Activated CD4-positive, CD25-positive, alpha-beta regulatory T cell treated with anti-CD3 and anti-CD28 coated beads, Interleukin-2, amount 50 U/mL, for 16 hours (primary cell): Measurements from ENCODE around the gene NXPE3.
"Not testable (repeated sequence)": the region's sequence is repeated elsewhere in the genome, so short reads cannot be mapped to it uniquely, and the experiment has no call there.

Source experiments
- DNase-seq: peaks from one replicate; pipeline ENCODE4 v3.0.0-alpha.2; 2020; ENCODE audit warnings: low read depth, low spot score

Gene NXPE3

GRCh38 chr3:101851850-101852714 lies 73.1 kb downstream of the NXPE3 start:
- no peak for DNase-seq

GRCh38 chr3:101852983-101853840 lies 74.2 kb downstream of the NXPE3 start:
- DNase-seq = no peak

DNA sequence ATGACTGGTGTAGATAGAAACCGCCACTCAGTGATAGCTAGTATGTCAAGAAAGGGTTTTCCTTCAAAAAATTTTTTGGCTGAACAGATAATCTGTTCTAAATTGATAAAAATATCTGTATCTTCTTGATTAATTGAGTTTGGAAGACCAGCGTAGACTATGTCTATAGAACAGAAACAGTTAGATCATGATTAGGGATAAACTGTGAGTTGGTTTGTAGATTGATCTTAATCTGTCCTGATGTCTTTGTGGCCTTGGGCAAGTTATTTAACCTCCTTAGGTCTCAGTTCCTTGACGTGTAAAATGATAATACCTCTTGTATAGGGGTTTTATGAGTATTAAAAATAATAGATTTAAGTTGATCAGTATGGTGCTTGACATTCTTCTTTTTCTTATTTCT lies 75.0 kb downstream of the NXPE3 start:
- DNase-seq = no peak

- DNase-seq = no peak
These were observed 75.7 kb downstream of the NXPE3 start for GRCh38 chr3:101854608-101855304.

GRCh38 chr3:101857301-101857741 lies 78.3 kb downstream of the NXPE3 start:
- DNase-seq = no peak

DNA sequence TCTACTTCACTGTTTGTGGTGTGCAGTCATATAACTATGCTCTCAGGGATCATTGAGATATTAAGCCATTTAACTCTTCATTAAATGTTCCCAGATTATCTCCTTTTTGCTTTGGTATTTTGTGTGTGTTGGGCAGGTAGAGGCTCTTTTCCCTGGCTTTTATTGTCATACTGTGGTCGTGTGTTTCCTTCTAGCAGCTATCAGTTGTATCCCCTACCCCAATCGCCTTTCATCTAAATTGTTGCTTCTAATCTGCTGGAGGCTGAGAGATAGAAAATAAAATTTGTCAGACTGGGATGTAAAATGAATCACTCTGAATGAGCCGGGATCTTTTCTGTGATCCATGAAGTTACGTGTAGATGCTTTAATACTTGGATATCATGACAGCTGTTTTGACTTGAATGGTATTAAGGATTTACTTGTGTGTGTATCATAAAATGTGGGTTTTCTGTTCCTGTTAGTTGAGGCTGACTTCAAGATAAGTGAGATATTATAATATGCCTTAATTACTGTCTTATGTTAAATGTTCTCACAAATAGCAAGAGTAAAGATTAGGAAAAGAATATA lies 79.5 kb downstream of the NXPE3 start:
- no peak for DNase-seq

- DNase-seq = no peak
These were observed 81.0 kb downstream of the NXPE3 start for GRCh38 chr3:101859882-101860448.

- no peak for DNase-seq
These were observed 82.3 kb downstream of the NXPE3 start for GRCh38 chr3:101861212-101861788.

DNA sequence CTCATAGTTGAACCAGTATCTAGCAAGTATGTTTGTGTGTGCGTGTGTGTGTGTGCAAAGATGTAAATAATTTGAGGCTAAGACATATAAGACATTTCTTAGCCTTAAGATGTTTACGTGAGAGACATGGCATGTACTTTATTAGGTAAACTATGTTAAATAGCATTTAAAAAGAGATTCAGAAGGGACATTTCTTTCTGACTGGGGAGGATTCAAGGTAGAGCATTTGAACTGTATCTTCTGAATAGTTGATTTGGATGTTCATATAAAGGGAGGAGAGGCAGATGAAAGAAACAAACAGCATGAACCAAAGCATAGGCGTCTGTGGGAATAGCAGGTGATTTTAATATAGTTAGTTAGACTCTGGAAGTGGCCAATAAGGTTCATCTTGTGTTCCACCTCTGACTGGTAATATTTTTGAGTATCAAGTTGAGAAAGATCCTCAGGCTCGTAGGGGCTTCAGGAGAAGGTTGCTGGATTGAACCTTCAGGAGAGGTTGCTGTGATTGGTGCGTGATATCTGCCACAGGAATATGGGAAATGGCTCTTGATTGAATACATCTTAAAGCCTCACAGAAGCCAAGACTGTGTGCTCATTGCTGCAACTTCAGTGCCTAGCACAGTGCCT lies 82.9 kb downstream of the NXPE3 start:
- DNase-seq = no peak

- DNase-seq = no peak
These were observed 83.6 kb downstream of the NXPE3 start for GRCh38 chr3:101862416-101863165.

GRCh38 chr3:101864926-101865325 lies 85.9 kb downstream of the NXPE3 start:
- DNase-seq = not testable (repeated sequence)

DNA sequence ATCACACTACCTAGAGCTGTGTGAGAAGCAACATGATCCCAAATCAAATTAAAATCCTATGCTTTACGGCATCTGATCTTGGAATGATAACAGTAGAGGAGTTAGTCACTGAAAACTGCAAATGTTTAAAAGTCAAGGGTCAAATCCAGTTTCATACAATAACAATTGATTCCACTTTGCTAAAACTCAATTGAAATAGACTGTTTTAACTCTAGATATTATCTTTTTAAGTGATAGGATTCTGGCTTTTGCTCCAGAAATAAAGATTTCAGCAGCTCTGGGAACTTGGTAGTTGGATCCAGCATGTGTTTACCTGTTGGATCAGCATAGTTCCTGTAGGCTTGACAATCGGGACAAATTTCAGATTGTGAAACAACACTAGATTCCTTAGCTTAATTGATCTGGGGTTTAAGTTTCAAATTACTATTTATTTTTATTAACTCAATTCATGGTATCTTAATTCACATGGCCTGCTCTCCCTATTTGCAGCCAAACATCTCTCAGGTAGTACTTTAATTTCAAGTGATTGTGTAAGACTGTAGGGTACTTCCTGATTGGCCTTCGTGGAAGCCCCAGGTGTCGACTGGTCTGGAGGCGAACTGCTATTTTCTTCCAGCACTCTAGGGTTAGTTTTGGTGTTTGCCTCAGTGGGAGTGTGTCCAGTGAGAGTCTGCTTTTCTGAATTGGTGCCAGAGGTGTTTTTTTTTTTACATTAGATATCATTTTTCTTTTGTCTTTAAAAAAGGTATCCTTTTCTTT lies 86.9 kb downstream of the NXPE3 start:
- DNase-seq = no peak

DNA sequence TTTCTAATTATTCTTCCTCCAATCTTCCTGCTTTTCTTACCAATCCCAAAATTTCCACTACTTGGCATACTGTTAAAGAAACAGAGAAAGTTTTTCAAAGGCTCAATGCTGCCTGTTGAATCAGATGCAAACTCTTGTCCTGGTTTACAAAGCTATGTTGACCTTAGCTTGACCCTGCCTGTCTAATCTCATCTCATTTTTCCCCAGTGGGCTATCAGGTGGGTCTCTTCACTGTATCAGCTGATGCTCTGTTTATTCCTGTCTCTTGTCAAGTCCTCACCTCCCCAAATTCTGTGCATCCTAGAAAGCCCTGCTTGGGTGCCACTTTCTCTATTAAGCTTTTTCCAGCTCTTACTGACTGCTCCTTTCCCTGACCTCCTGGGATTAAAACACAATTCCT lies 88.5 kb downstream of the NXPE3 start:
- DNase-seq = no peak

- DNase-seq = no peak
These were observed 89.0 kb downstream of the NXPE3 start for GRCh38 chr3:101867996-101868395.

DNA sequence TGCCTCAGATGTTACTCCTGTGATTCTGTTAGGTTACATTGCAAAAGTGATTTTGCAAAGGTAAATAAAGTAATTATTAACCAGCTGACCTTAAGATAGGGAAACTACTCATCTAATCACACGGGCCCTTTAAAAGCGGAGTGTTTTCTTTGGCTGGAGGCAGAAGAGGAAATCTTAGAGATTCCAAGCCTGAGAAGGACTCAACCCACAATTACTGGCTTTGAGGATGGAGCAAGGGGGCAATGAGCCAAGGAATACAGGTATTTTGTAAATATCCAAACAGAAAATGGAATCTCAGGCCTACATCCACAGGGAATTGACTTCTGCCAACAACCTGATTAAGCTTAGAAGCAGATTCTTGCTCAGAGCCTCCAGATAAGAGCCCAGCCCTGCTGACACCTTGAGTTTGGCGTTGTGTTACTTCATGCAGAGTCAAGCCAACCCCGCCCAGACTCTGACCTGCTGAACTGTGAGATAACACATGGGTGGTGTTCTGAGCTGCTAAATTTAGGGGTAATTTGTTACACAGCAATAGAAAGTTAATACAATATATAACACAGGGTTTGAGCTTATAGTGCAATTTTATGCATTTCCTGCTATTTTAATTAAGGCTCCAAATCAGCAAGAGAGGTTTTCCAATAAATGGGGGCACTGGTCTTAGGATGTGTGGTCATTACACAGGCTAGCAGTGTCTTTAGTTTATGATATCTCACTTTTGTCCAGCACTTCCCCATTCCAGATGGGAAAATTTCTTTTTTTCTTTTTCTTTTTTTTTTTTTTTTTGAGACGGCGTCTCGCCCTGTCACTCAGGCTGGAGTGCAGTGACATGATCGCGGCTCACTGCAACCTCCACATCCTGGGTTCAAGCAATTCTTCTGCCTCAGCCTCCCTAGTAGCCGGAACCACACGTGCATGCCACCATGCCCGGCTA lies 89.8 kb downstream of the NXPE3 start:
- DNase-seq = no peak

DNA sequence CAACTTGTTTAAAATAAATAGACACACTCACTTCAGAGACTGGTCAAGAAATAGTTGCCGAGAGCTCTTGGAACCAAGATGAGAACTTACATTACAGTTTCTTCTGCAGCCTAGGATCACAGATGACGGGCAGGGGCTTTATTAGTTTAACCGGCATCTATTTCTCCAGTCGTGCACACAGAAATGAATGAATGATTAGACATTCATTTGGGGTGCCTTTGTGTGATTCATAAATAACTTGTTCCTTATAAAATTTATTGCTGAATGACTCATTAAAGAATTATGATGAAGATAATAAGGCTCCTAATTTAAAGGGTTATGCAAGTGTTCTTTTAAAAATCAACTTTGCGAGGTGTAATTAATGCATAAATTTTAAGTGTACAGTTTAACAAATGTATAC lies 91.1 kb downstream of the NXPE3 start:
- no peak for DNase-seq

DNA sequence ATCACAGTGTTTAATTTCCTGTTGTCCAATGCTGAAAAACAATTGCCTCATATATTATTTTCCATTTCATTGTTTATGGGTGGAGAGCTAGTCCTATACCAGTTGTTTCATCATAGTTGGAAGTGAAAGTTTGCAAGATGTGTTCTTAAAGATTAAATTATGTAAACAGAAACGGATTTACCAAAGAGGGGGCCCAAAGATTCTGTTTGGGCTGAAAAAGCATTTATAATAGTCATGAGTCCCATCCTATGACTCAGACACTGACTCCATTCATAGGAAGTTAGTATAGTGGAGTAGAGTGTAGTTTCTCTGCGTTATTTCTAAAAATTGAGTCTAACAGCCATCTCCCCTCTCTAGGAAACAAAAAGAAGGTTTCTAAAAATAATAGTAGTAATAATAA lies 94.6 kb downstream of the NXPE3 start:
- DNase-seq = no peak

DNA sequence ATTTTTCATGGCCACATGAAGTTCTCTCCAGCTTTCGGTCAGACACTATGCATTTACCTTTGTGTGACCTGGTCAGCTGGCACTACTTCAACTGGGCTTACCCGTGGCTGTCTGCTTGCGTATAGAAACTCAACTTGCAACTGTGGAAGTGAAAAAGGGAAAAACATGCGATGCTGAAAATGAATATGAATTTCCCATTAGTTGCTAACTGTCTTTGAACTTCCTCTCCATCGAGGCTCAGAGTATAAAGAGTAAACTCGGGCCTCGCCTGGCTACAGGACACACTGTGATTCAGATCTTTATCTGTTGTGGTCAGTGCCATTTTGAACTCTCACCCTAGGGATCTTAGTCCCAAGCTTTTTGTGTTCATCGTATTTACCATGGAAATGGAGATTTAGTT lies 97.1 kb downstream of the NXPE3 start:
- DNase-seq = no peak
